Activated naive CD8-positive, alpha-beta T cell (primary cell): Measurements from ENCODE around the gene DNMT1.
A peak's percentile ranks its signal among the peaks of the same experiment; 100 is the strongest.
"Not testable (repeated sequence)": the region's sequence is repeated elsewhere in the genome, so short reads cannot be mapped to it uniquely, and the experiment has no call there.

Experiments used
- H3K27ac Mint-ChIP-seq: one replicate; pipeline ENCODE4 v1.8.0; 2021; ENCODE audit warnings: mixed read lengths
- H3K27me3 Mint-ChIP-seq: one replicate; pipeline ENCODE4 v1.8.0; 2021; ENCODE audit warnings: mixed read lengths
- H3K36me3 Mint-ChIP-seq: one replicate; pipeline ENCODE4 v1.8.0; 2021; ENCODE audit warnings: mixed read lengths
- H3K4me1 Mint-ChIP-seq: one replicate; pipeline ENCODE4 v1.8.0; 2021; ENCODE audit warnings: low read depth, mixed read lengths
- H3K4me3 Mint-ChIP-seq: one replicate; pipeline ENCODE4 v1.8.0; 2021; ENCODE audit warnings: mild to moderate bottlenecking, mixed read lengths
- H3K9me3 Mint-ChIP-seq: one replicate; pipeline ENCODE4 v1.8.0; 2021; ENCODE audit warnings: low read depth, mixed read lengths

Gene DNMT1

DNA sequence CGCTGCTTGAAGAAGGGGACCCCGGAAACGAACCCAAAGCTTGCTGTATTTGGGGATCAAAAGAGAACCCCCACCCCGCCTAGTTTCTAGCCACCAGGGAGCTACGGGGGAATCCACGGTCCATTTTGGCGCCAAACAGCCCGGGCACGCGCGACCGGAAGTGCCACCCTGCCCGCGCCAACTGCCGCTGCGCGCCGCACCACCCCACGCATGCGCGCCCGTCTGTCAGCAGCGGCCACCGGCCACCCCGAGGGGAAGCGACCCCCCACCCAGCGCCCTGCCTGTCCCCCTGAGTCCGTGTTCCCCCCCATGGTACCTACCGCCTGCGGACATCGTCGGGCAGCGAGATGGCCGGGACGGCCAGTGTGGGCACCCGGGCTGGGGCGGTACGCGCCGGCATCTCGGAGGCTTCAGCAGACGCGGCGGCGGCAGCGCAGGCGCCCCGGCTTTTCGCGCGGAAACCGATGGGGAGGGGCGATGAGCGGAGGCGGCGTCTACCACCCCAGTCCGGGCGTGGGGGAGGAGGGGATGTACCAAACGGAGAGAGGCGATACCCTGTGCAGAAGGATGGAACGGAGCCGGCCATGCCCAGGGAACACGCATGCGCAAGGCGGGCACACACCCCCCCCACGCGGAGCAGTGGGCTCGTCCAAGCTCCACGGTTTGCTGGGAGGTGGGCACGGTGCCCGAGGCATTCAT lies at the start of gene DNMT1:
TSS of gene DNMT1 (minus strand) at position 454 of the 699 bp plus-strand sequence. CDS start at position 400, 54 bp downstream.
- peak within 1 kb of the TSS; percentile 95 for H3K4me3 Mint-ChIP-seq
- H3K4me1 Mint-ChIP-seq: peaks cover 29% of the 10 kb centered on the region
- no peaks in the 10 kb centered on the region for H3K27me3 Mint-ChIP-seq
- H3K27ac Mint-ChIP-seq: peak within 1 kb of the TSS; percentile 95
- H3K9me3 Mint-ChIP-seq: no peaks in the 10 kb centered on the region
- peaks cover 7% of the 10 kb centered on the region for H3K36me3 Mint-ChIP-seq

DNA sequence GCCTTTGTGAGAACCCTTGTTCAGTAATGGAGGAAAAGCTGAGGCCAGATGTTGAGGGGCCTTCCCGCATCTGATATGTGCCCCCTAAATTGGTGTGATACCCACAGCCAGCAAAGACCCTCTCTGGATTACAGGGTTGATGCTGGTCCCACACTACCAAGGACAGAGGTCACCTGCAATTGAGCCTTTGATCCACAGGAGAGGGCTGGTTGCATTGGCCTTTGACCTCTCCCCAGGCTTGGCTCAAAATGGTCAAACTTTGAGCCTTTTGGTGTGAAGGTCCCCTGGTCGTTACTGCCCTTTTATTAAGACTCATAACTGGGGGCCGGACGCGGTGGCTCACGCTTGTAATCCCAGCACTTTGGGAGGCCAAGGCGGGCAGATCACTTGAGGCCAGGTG lies 48.9 kb upstream of the DNMT1 start:
- Mint-ChIP-seq H3K4me3 (no peak overlapping the region), H3K36me3 (no peaks in the 10 kb centered on the region), H3K27ac (no peak overlapping the region), H3K4me1 (no peaks in the 10 kb centered on the region), H3K27me3 (no peaks in the 10 kb centered on the region), H3K9me3 (no peaks in the 10 kb centered on the region)

DNA sequence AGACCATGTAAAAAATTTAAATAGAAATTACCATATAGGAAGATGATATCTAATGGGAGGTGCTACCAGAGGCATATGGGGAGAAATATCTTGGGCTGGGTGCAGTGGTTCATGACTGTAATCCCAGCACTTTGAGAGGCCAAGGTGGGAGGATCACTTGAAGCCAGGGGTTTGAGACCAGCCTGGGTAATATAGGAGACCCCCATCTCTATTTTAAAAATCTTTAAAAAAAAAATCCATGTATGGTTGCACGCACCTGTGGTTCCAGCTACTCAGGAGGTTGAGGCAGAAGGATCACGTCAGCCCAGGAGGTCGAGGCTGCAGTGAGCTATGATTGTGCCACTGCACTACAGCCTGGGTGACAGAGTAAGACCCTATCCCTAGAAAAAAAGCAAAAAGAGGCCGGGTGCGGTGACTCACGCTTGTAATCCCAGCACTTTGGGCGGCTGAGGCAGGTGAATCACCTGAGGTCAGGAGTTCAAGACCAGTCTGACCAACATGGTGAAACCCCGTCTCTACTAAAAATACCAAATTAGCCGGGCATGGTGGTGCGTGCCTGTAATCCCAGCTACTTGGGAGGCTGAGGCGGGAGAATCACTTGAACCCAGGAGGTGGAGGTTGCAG lies 47.2 kb upstream of the DNMT1 start:
- H3K36me3 Mint-ChIP-seq, H3K27ac Mint-ChIP-seq, H3K9me3 Mint-ChIP-seq, H3K27me3 Mint-ChIP-seq, H3K4me3 Mint-ChIP-seq, H3K4me1 Mint-ChIP-seq: not testable (repeated sequence)

DNA sequence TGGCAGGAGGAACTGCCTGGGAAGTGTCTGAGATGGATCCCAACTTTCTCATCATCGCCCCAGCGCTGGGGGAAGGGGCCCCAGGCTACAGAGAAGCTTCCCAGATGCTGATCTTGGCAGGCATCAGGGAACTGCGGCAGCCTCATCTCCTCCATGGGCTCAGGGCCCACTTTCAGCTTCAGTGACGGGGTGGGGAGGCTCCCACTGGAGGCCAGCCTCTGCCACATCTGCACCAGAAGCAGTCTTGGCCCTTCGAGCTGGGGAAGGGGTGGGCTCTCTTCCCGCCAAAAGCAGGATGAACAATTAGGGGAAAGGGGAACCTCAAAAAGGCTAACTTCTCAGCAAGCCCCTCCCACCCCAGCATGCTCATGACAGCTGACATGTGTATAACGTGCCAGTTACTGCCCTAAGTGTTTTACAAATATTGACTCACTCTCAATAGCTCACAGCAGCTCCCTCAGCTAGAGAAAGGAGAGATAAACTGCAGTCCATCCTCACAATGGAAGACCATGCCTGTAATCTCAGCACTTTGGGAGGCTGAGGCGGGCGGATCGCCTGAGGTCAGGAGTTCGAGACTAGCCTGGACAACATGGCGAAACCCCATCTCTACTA lies 43.5 kb upstream of the DNMT1 start:
- Mint-ChIP-seq H3K36me3 (no peaks in the 10 kb centered on the region), H3K9me3 (no peaks in the 10 kb centered on the region), H3K4me1 (peaks cover 13% of the 10 kb centered on the region), H3K27ac (no peak overlapping the region), H3K27me3 (no peaks in the 10 kb centered on the region), H3K4me3 (no peak overlapping the region)

DNA sequence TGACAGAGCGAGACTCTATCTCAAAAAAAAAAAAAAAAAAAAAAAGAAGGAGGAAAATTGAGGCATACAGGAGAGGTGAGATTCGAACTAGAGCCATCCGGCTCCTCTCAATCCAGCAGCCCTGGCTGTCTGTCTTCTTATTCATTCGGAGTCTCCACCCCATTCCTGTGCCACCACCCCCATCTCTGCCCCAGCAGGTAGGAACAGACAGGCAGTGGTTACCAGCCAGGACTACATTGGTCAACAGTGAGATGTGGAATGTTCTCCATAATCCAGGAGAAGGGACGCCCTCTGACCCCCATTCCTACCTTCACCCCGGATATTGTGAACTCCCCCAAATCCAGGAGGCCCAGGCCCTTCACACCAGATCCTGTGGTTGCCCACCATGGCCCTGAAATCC lies 42.9 kb upstream of the DNMT1 start:
- Mint-ChIP-seq H3K9me3 (no peaks in the 10 kb centered on the region), H3K27ac (no peak overlapping the region), H3K36me3 (no peaks in the 10 kb centered on the region), H3K27me3 (no peaks in the 10 kb centered on the region), H3K4me1 (peaks cover 13% of the 10 kb centered on the region), H3K4me3 (no peak overlapping the region)

DNA sequence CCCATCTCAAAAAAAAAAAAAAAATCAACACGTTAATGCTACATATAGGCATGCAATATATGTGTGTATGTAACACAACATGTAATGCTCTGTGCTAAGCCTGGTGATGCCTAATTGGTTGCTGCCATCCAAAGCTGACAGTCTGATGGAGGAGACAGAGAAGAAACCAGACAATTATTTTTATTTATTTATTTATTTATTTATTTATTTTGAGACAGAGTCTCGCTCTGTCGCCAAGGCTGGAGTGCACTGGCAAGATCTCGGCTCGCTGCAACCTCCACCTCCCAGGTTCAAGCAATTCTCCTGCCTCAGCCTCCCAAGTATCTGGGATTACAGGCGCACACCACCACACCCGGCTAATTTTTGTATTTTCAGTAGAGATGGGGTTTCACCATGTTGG lies 40.7 kb upstream of the DNMT1 start:
- H3K4me3 Mint-ChIP-seq: peak overlapping the region; percentile 90
- peaks cover 13% of the 10 kb centered on the region for H3K4me1 Mint-ChIP-seq
- H3K9me3 Mint-ChIP-seq, H3K36me3 Mint-ChIP-seq, H3K27ac Mint-ChIP-seq, H3K27me3 Mint-ChIP-seq: not testable (repeated sequence)

GRCh38 chr19:10235003-10235402 lies 40.2 kb upstream of the DNMT1 start:
- Mint-ChIP-seq H3K36me3 (no peaks in the 10 kb centered on the region), H3K27ac (peak overlapping the region; percentile 58), H3K27me3 (no peaks in the 10 kb centered on the region), H3K4me1 (peaks cover 13% of the 10 kb centered on the region), H3K9me3 (no peaks in the 10 kb centered on the region), H3K4me3 (no peak overlapping the region)

DNA sequence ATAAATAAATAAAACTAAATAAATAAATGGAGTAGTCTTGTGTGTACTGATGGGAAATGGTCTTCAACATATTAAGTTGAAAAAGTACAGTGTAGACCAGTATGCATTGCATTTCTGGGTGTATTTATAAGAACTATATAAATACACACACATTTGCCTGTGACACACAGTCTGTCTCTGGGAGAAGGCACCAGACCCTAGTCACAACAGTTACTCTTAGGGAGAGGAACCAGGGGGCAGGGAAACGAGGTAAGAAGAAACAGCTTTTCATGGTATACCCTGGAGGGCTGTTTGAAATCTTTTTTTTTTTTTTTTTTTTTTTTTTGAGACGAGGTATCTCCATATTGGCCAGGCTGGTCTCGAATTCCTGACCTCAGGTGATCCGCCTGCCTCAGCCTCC lies 39.2 kb upstream of the DNMT1 start:
- no peaks in the 10 kb centered on the region for H3K27me3 Mint-ChIP-seq
- H3K4me1 Mint-ChIP-seq: peaks cover 19% of the 10 kb centered on the region
- H3K27ac Mint-ChIP-seq: no peak overlapping the region
- no peak overlapping the region for H3K4me3 Mint-ChIP-seq
- no peaks in the 10 kb centered on the region for H3K36me3 Mint-ChIP-seq
- no peaks in the 10 kb centered on the region for H3K9me3 Mint-ChIP-seq

DNA sequence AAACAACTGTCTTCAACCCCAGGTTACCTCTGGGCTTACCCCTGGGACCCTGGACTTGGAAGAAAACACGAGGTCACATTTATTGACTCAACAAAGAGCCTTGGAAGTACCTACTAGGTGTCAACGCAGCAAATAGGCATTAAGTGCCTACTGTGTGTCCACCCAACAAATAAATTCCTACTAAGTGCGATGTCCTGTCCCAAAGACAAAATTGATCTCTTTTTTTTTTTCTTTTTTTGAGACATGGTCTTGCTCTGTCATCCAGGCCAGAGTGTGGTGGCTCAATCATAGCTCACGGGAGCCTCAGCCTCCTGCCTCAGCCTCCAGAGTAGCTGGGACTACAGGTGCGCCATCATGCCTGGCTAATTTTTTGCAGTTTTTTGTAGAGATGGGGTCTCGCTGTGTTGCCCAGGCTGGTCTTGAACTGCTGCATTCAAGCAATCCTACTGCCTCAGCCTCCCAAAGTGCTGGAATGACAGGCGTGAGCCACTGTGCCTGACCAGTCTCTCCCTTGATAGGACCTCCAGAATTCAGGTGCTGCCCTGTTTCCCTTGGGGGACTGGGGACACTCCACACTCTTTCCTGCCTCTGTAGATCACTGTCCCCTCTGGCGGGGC lies 37.0 kb upstream of the DNMT1 start:
- H3K27ac Mint-ChIP-seq: peak overlapping the region; percentile 68
- peak overlapping the region; percentile 77 for H3K4me3 Mint-ChIP-seq
- no peaks in the 10 kb centered on the region for H3K27me3 Mint-ChIP-seq
- peaks cover 19% of the 10 kb centered on the region for H3K4me1 Mint-ChIP-seq
- H3K36me3 Mint-ChIP-seq: no peaks in the 10 kb centered on the region
- no peaks in the 10 kb centered on the region for H3K9me3 Mint-ChIP-seq

GRCh38 chr19:10230861-10231611 lies 36.3 kb upstream of the DNMT1 start, which contains the start of gene S1PR2:
S1PR2 (minus strand) TSS chr19:10231331; CDS start chr19:10224905, 6,426 bp downstream.
- Mint-ChIP-seq H3K9me3 (no peaks in the 10 kb centered on the region), H3K4me1 (peaks cover 15% of the 10 kb centered on the region), H3K36me3 (peaks cover 2% of the 10 kb centered on the region)

DNA sequence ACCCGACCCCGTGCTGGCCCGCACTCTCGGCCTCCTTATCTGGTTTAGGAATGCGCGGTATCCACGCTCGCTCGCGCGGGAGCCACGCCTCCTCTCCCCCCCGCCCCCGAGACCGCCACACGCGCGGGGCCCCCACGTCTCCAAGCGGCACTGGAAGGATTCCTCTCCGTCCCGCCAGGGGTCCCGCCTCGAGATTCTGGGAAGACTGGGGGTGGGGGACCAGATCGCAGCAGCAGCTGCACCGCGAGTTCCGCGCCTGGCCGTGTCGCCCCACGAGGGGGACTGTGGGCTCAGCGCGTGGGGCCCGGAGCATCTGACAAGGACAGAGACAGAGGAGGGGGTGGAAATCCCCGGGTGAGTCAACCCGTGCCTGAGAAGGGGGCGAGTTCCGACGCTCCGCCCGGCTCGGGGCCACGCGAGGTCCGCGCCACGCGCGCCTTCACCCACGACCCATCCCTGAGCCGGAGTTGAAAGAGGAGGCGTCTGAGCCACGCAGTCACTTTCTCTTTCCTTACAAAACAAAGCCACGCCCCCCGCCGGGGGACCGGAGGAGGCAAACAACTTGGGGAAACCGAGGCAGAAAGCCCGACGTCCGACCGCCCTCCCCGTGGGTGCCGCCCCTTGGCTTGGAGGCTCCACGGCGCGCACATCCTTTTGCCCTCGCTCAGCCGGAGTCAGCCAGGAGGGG lies 35.6 kb upstream of the DNMT1 start:
- Mint-ChIP-seq H3K27me3 (no peaks in the 10 kb centered on the region), H3K4me3 (peak overlapping the region; percentile 85), H3K4me1 (peaks cover 12% of the 10 kb centered on the region), H3K36me3 (peaks cover 2% of the 10 kb centered on the region), H3K9me3 (no peaks in the 10 kb centered on the region), H3K27ac (peak overlapping the region; percentile 50)

More at GRCh38 chr19:10230861-10231611, 36.3 kb upstream of the DNMT1 start, which contains the start of gene S1PR2:
- no peaks in the 10 kb centered on the region for H3K27me3 Mint-ChIP-seq
- H3K4me3 Mint-ChIP-seq: peak within 1 kb of the TSS; percentile 85
- H3K27ac Mint-ChIP-seq: peak within 1 kb of the TSS; percentile 68

DNA sequence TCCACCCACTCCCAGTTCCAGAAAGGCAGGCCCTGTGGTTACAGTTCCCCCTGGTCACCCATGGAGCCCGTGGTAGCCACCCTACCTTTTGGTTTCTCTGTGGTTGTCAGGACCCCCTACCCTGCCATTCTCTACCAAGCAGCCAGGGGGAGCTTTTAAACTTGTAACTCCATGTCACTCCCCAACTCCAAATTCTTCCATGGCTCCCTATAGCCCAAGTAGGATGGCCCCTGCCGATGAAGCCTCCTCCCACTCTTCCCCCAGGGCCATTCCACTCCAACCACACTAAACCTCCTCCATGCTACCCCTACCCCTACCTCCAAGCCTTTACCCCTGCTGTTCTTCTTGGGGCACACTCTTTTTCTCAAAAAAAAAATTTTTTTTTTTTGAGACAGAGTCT lies 34.2 kb upstream of the DNMT1 start:
- Mint-ChIP-seq H3K9me3 (no peaks in the 10 kb centered on the region), H3K27ac (peak overlapping the region; percentile 58), H3K36me3 (peaks cover 5% of the 10 kb centered on the region), H3K4me1 (peaks cover 9% of the 10 kb centered on the region), H3K4me3 (peak overlapping the region; percentile 68), H3K27me3 (no peaks in the 10 kb centered on the region)

DNA sequence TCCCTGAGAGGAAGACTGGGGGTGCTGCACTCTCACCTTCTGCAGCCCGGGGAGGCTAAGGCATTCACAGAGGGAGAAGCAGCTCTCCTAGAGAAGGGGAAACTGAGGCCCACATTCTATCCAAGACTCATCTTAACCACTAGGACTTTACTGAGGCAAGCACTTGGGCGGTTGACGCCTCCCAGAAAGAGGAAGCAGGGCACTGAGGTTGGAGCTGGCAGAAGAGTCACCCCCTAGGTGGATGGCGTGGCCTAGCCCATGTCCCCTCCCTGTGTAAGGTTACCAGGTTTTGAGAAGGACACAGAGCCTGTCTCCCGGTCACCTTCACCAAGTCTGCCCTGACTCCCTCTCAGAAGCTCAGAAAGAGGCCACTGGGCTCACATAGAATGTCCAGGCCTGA lies 33.6 kb upstream of the DNMT1 start:
- Mint-ChIP-seq H3K4me3 (no peak overlapping the region), H3K36me3 (peaks cover 5% of the 10 kb centered on the region), H3K27me3 (no peaks in the 10 kb centered on the region), H3K9me3 (no peaks in the 10 kb centered on the region), H3K4me1 (peaks cover 9% of the 10 kb centered on the region), H3K27ac (no peak overlapping the region)
